BLaER1 treated with 17β-estradiol and CSF1 and Interleukin-3, amounts not matched to agents 10 nM and 100 nM (cell line): ENCODE results near the gene HS3ST3B1.

Experiments
- H3K27ac ChIP-seq, 11 experiments: shearing (Covaris generic); formaldehyde crosslinking; 2 replicates each; pipeline ENCODE4 v1.8.1; 2022
- H3K27me3 ChIP-seq, 11 experiments: shearing (Covaris generic); formaldehyde crosslinking; 2 replicates each; pipeline ENCODE4 v1.8.1; 2022
- H3K36me3 ChIP-seq, 11 experiments: shearing (Covaris generic); formaldehyde crosslinking; 2 replicates each; pipeline ENCODE4 v1.8.1; 2022
- H3K4me1 ChIP-seq, 10 experiments: shearing (Covaris generic); formaldehyde crosslinking; 2 replicates each; pipeline ENCODE4 v1.8.1; 2022
- H3K4me2 ChIP-seq, 11 experiments: shearing (Covaris generic); formaldehyde crosslinking; 2 replicates each; pipeline ENCODE4 v1.8.1; 2022
- H3K4me3 ChIP-seq, 10 experiments: shearing (Covaris generic); formaldehyde crosslinking; 2 replicates each; pipeline ENCODE4 v1.8.1; 2022
- H3K9ac ChIP-seq, 11 experiments: shearing (Covaris generic); formaldehyde crosslinking; 2 replicates each; pipeline ENCODE4 v1.8.1; 2022
- H3K9me3 ChIP-seq, 11 experiments: shearing (Covaris generic); formaldehyde crosslinking; replicated peaks in 1 of 11; 2 replicates each; pipeline ENCODE4 v1.8.1; 2022
- H4K20me1 ChIP-seq, 11 experiments: shearing (Covaris generic); formaldehyde crosslinking; 2 replicates each; pipeline ENCODE4 v1.8.1; 2022
- Cebpa-rat ChIP-seq, 11 experiments: shearing (Covaris generic); IDR thresholded peaks; 2 replicates each; pipeline ENCODE4 v1.8.1; 2022

Gene HS3ST3B1

GRCh38 chr17:14305785-14306496, 5.1 kb downstream of the HS3ST3B1 start:
- Histone ChIP-seq H4K20me1 (peaks cover 0 to 53% (median 37%) of the 10 kb centered on the region in 11 experiments; a peak in 19 of 22 replicates), H3K36me3 (peaks cover 0 to 28% (median 12%) of the 10 kb centered on the region in 11 experiments; a peak in 8 of 22 replicates), H3K4me2 (peak overlapping the region; percentile 87 to 98 (median 96); a peak in 21 of 22 replicates), H3K4me1 (peaks cover 67 to 76% (median 73%) of the 10 kb centered on the region in 10 experiments), H3K9me3 (peaks cover 0 to 4% (median 0%) of the 10 kb centered on the region in 11 experiments; a peak in 2 of 22 replicates), H3K27me3 (peaks cover 0 to 11% (median 0%) of the 10 kb centered on the region in 11 experiments; a peak in 3 of 22 replicates), H3K27ac (peak overlapping the region in 7 of 11 experiments; percentile 40 to 98 (median 59); a peak in 14 of 22 replicates), H3K9ac (peak overlapping the region in 9 of 11 experiments; percentile 13 to 98 (median 47); a peak in 15 of 22 replicates), H3K4me3 (peak overlapping the region in 5 of 10 experiments; percentile 21 to 99 (median 96); a peak in 4 of 20 replicates)
- no peak for TF ChIP-seq Cebpa-rat (IDR thresholded peaks at IDR 0.05)

- H3K4me2 ChIP-seq, result peak overlapping the region; percentile 87 to 98 (median 96); a peak in 19 of 22 replicates
- peaks cover 0 to 4% (median 0%) of the 10 kb centered on the region in 11 experiments; a peak in 2 of 22 replicates for H3K9me3 ChIP-seq
- H3K9ac ChIP-seq, result peak overlapping the region in 9 of 11 experiments; percentile 13 to 98 (median 38); a peak in 14 of 22 replicates
- TF ChIP-seq Cebpa-rat (IDR thresholded peaks at IDR 0.05), result no peak
- peaks cover 0 to 34% (median 15%) of the 10 kb centered on the region in 11 experiments; a peak in 10 of 22 replicates for H3K36me3 ChIP-seq
- peak overlapping the region in 7 of 11 experiments; percentile 40 to 98 (median 59); a peak in 13 of 22 replicates for H3K27ac ChIP-seq
- peaks cover 0 to 47% (median 37%) of the 10 kb centered on the region in 11 experiments; a peak in 19 of 22 replicates for H4K20me1 ChIP-seq
- H3K27me3 ChIP-seq, result peaks cover 0 to 11% (median 0%) of the 10 kb centered on the region in 11 experiments; a peak in 3 of 22 replicates
- peak overlapping the region in 1 of 10 experiments; percentile 97; a peak in 2 of 20 replicates for H3K4me3 ChIP-seq
- H3K4me1 ChIP-seq, result peaks cover 73 to 83% (median 80%) of the 10 kb centered on the region in 10 experiments
These were observed 5.7 kb downstream of the HS3ST3B1 start for GRCh38 chr17:14306596-14306995.

DNA sequence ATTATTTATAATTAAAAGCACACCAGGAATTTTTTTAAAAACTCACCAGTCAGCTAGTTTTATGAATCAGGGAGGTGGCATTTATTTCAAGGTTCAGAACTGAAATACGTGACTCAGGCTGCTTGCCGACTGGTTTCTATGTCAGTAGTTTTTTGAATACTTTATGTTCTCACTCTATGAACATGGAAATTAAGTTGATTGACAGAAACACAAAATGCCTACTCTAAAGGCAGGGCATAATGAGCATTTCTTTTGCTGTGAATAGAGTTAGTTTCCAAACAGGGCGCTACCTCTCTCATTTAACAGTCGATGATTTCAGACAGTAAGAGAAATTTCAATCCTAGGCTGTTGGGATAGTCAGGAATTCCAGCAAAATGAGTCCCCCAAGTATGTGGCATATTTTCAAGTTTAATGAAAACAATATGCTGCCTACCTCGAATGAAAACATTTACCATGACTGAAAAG, 6.7 kb downstream of the HS3ST3B1 start:
- H3K9ac ChIP-seq, result peak overlapping the region in 7 of 11 experiments; percentile 0 to 76 (median 42); a peak in 7 of 22 replicates
- peak overlapping the region in 8 of 11 experiments; percentile 5 to 78 (median 34); a peak in 10 of 22 replicates for H3K27ac ChIP-seq

DNA sequence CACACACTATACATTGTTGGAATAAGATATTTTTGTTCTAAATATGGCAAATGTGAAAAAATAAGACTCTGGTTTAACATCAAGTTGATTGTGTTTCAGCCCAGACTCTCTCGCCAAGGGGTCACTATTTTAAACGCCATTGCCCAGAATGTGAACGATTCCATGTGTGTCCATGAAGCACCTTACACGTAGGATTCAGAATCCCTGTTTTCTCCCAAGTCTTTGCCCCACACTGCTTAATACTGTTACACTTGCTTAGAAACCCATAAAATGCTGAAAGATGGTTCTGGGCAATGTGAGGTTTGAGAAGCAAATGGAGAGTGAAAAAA, 7.7 kb downstream of the HS3ST3B1 start:
- Histone ChIP-seq H3K27me3 (peaks cover 0 to 5% (median 0%) of the 10 kb centered on the region in 11 experiments; a peak in 3 of 22 replicates), H3K9me3 (peaks cover 0 to 13% (median 6%) of the 10 kb centered on the region in 11 experiments; a peak in 14 of 22 replicates), H3K4me3 (peak overlapping the region; percentile 54 to 76 (median 63)), H3K36me3 (peaks cover 0 to 50% (median 29%) of the 10 kb centered on the region in 11 experiments; a peak in 15 of 22 replicates), H3K27ac (peak overlapping the region in 10 of 11 experiments; percentile 61 to 92 (median 84); a peak in 21 of 22 replicates), H3K9ac (peak overlapping the region; percentile 63 to 86 (median 77); a peak in 21 of 22 replicates), H3K4me2 (peak overlapping the region; percentile 90 to 96 (median 92)), H4K20me1 (peaks cover 0 to 29% (median 25%) of the 10 kb centered on the region in 11 experiments; a peak in 19 of 22 replicates), H3K4me1 (peaks cover 79 to 98% (median 89%) of the 10 kb centered on the region in 10 experiments)
- TF ChIP-seq Cebpa-rat (IDR thresholded peaks at IDR 0.05), result no peak

More for the DNA sequence above, 6.7 kb downstream of the HS3ST3B1 start:
- no peak for TF ChIP-seq Cebpa-rat (IDR thresholded peaks at IDR 0.05)
- H3K4me1 ChIP-seq, result peaks cover 83 to 93% (median 90%) of the 10 kb centered on the region in 10 experiments
- peaks cover 0 to 4% (median 0%) of the 10 kb centered on the region in 11 experiments; a peak in 5 of 22 replicates for H3K9me3 ChIP-seq
- peaks cover 0 to 40% (median 19%) of the 10 kb centered on the region in 11 experiments; a peak in 10 of 22 replicates for H3K36me3 ChIP-seq
- H3K4me3 ChIP-seq, result no peak overlapping the region
- peaks cover 0 to 39% (median 35%) of the 10 kb centered on the region in 11 experiments; a peak in 19 of 22 replicates for H4K20me1 ChIP-seq
- peak overlapping the region; percentile 10 to 96 (median 90); a peak in 20 of 22 replicates for H3K4me2 ChIP-seq
- H3K27me3 ChIP-seq, result peaks cover 0 to 11% (median 0%) of the 10 kb centered on the region in 11 experiments; a peak in 3 of 22 replicates

DNA sequence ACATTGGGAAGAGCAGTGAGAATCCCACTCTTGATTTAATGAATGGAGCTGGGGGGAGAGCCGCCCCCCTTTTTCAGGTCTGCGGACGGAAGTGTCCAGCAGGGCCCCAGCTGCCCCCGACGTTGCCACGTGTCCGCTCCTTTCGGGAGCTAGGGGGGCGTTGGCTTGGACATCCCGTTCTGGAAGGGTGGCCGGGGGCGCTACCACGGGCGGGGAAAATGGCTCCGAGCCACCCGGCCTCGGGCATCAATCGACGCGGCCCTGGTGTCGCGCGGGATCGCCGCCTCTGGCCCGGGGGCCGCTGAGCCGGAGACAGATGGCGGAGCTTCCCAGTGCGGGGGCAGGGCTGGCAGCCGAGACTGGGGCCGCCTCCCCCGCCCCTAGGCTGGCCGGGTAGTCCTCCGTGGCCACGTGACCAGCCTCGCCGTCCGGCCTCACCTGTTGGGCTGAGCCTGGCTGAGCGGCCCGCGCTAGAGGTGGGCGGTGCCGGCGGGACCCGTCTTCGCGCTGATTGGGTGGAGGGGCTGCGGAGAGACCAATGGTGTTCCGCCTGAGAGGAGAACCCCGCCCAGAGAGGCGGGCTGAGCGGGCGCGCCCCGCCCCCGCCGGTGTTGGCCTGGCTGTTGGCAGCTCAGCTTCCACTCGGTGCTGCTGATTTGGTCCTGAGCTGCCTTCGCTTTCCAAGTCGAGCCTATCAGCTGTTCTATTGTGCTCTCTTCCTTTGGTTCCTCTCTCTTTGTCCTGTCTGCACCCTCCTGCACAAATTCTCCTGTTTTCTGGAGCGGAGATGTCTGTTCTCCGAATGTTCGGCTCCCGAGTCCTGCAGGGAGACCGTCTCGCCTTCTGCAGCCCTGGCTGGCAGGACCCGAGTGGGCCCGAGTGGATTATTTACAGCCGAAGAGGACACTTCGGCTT, 8.3 kb downstream of the HS3ST3B1 start:
- Histone ChIP-seq H3K9me3 (peaks cover 0 to 19% (median 12%) of the 10 kb centered on the region in 11 experiments; a peak in 14 of 22 replicates), H3K4me3 (peak overlapping the region; percentile 54 to 76 (median 63)), H3K4me2 (peak overlapping the region; percentile 90 to 96 (median 92)), H3K9ac (peak overlapping the region; percentile 63 to 86 (median 77); a peak in 21 of 22 replicates), H3K27ac (peak overlapping the region in 10 of 11 experiments; percentile 61 to 92 (median 84); a peak in 21 of 22 replicates), H4K20me1 (peaks cover 0 to 23% (median 19%) of the 10 kb centered on the region in 11 experiments; a peak in 19 of 22 replicates), H3K27me3 (no peaks in the 10 kb centered on the region), H3K4me1 (peaks cover 72 to 97% (median 85%) of the 10 kb centered on the region in 10 experiments), H3K36me3 (peaks cover 0 to 52% (median 34%) of the 10 kb centered on the region in 11 experiments; a peak in 15 of 22 replicates)
- TF ChIP-seq Cebpa-rat (IDR thresholded peaks at IDR 0.05), result no peak

DNA sequence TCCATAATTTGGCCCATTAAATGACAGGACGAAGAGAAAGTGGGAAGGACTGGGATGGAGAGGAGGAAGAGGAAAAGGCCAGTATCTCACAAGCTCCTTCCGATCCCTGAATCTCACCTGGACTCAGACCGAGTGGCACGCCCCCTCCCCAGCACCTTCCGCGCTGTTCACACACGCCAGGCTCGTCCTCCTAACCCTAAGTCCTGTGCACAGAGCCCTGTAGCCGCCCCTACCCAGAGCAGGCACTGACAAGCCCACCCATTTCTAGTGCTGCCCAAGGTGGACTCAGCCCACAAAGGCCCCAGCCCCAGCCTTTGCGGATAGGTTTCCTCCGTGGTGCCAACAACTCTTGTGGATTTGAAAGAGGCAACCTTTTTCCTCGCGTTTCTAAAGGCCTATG, 9.2 kb downstream of the HS3ST3B1 start:
- Histone ChIP-seq H3K27ac (peak overlapping the region in 9 of 11 experiments; percentile 12 to 92 (median 83); a peak in 17 of 22 replicates), H3K9ac (peak overlapping the region in 6 of 11 experiments; percentile 39 to 74 (median 72); a peak in 9 of 22 replicates), H3K9me3 (peaks cover 0 to 23% (median 15%) of the 10 kb centered on the region in 11 experiments; a peak in 14 of 22 replicates), H3K36me3 (peaks cover 0 to 52% (median 40%) of the 10 kb centered on the region in 11 experiments; a peak in 16 of 22 replicates), H4K20me1 (peaks cover 0 to 14% (median 10%) of the 10 kb centered on the region in 11 experiments; a peak in 14 of 22 replicates), H3K4me1 (peaks cover 66 to 97% (median 85%) of the 10 kb centered on the region in 10 experiments), H3K4me3 (peak overlapping the region in 1 of 10 experiments; percentile 17; a peak in 3 of 20 replicates), H3K27me3 (no peaks in the 10 kb centered on the region), H3K4me2 (peak overlapping the region; percentile 90 to 96 (median 92))
- no peak for TF ChIP-seq Cebpa-rat (IDR thresholded peaks at IDR 0.05)

DNA sequence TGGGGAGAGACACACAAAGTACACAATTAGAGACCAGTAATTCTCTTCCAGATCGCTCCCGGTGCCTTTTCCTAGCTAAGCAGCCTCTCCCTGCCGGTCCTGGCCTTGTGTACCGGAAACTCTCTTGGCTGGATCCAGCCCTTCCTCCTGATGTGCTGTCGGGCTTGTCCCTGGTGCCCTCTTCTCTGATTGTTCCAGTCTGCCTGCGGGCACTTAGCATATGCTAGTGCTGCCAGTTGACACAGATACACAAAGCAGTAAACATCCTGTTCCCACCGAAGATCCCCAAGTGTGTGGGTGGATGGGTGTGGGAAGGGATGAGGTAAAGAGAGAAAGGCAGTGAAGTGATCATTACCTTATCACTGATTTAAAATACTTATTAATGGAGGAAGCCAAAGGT, 9.7 kb downstream of the HS3ST3B1 start:
- peaks cover 63 to 97% (median 85%) of the 10 kb centered on the region in 10 experiments for H3K4me1 ChIP-seq
- H3K36me3 ChIP-seq, result peaks cover 0 to 56% (median 44%) of the 10 kb centered on the region in 11 experiments; a peak in 16 of 22 replicates
- no peaks in the 10 kb centered on the region for H3K27me3 ChIP-seq
- peaks cover 0 to 9% (median 5%) of the 10 kb centered on the region in 11 experiments; a peak in 11 of 22 replicates for H4K20me1 ChIP-seq
- no peak for TF ChIP-seq Cebpa-rat (IDR thresholded peaks at IDR 0.05)
- H3K4me2 ChIP-seq, result peak overlapping the region; percentile 90 to 96 (median 92)
- peak overlapping the region in 1 of 10 experiments; percentile 17; a peak in 2 of 20 replicates for H3K4me3 ChIP-seq
- peak overlapping the region in 6 of 11 experiments; percentile 39 to 74 (median 72); a peak in 10 of 22 replicates for H3K9ac ChIP-seq
- H3K9me3 ChIP-seq, result peaks cover 0 to 23% (median 15%) of the 10 kb centered on the region in 11 experiments; a peak in 14 of 22 replicates
- H3K27ac ChIP-seq, result peak overlapping the region in 10 of 11 experiments; percentile 12 to 92 (median 82); a peak in 18 of 22 replicates
